IPS-20b (cell line): Measurements from ENCODE around the gene RAB1A.
"Not testable (repeated sequence)": the region's sequence is repeated elsewhere in the genome, so short reads cannot be mapped to it uniquely, and the experiment has no call there.

Source experiments
- H3K27ac ChIP-seq: one replicate; pipeline ENCODE4 v1.5.1; 2013; ENCODE audit warnings: low read length
- H3K27me3 ChIP-seq: 2 replicates; pipeline ENCODE4 v1.6.1; 2013; ENCODE audit warnings: mild to moderate bottlenecking, low read length, inconsistent platforms; ENCODE audit not compliant: insufficient read depth
- H3K36me3 ChIP-seq: 2 replicates; pipeline ENCODE4 v1.6.1; 2013; ENCODE audit warnings: low read depth, mild to moderate bottlenecking, inconsistent platforms, low read length, moderate library complexity; ENCODE audit not compliant: insufficient read depth
- H3K4me1 ChIP-seq: 2 replicates; pipeline ENCODE4 v1.6.1; 2013; ENCODE audit warnings: mild to moderate bottlenecking, control low read depth, inconsistent platforms, low read length, moderate library complexity; ENCODE audit not compliant: insufficient read depth
- H3K4me3 ChIP-seq: 2 replicates; pipeline ENCODE4 v1.5.1; 2013; ENCODE audit warnings: mild to moderate bottlenecking, low read length, inconsistent platforms
- H3K9ac ChIP-seq: 2 replicates; pipeline ENCODE4 v1.6.1; 2013; ENCODE audit warnings: low read depth, mild to moderate bottlenecking, inconsistent platforms, low read length, moderate library complexity
- H3K9me3 ChIP-seq: 2 replicates; pipeline ENCODE4 v1.6.1; 2013; ENCODE audit warnings: mild to moderate bottlenecking, low read depth, low read length, inconsistent platforms; ENCODE audit not compliant: insufficient read depth

The RAB1A gene

GRCh38 chr2:65159906-65160305, 30.0 kb upstream of the RAB1A start:
- Histone ChIP-seq H3K9me3 (no peaks in the 10 kb centered on the region), H3K27me3 (no peaks in the 10 kb centered on the region), H3K4me3 (no peak overlapping the region), H3K27ac (no peak overlapping the region), H3K36me3 (no peaks in the 10 kb centered on the region), H3K4me1 (no peaks in the 10 kb centered on the region), H3K9ac (no peak overlapping the region)

GRCh38 chr2:65159261-65159660, 29.4 kb upstream of the RAB1A start:
- Histone ChIP-seq H3K36me3 (no peaks in the 10 kb centered on the region), H3K4me3 (no peak overlapping the region), H3K9me3 (no peaks in the 10 kb centered on the region), H3K27me3 (no peaks in the 10 kb centered on the region), H3K4me1 (no peaks in the 10 kb centered on the region), H3K27ac (no peak overlapping the region), H3K9ac (no peak overlapping the region)

DNA sequence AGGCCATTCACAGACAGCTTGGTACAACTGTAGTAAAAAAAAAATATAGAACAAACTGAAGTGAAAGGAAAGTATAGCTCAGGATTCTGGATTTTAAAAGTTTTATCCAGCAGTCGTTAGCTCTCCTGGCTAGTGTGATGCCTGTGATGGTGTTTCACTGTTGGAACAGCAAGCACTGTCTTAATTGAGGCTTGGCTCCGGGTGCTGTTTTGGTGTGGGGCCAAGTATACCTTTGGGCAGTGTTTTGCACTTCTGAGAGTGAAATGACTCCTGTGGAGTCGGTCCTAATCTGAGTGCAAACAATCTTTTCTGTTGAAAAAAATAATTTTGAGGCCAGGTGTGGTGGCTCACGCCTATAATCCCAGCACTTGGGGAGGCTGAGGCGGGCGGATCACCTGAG, 28.7 kb upstream of the RAB1A start:
- Histone ChIP-seq H3K36me3 (no peaks in the 10 kb centered on the region), H3K9me3 (no peaks in the 10 kb centered on the region), H3K9ac (no peak overlapping the region), H3K27me3 (no peaks in the 10 kb centered on the region), H3K27ac (no peak overlapping the region), H3K4me3 (no peak overlapping the region), H3K4me1 (no peaks in the 10 kb centered on the region)

GRCh38 chr2:65157856-65158255, 27.9 kb upstream of the RAB1A start:
- H3K36me3 ChIP-seq, H3K4me3 ChIP-seq, H3K27ac ChIP-seq, H3K9ac ChIP-seq, H3K4me1 ChIP-seq, H3K27me3 ChIP-seq, H3K9me3 ChIP-seq: not testable (repeated sequence)

GRCh38 chr2:65156041-65156440, 26.1 kb upstream of the RAB1A start:
- Histone ChIP-seq H3K4me1 (no peaks in the 10 kb centered on the region), H3K36me3 (no peaks in the 10 kb centered on the region), H3K27ac (no peak overlapping the region), H3K9ac (no peak overlapping the region), H3K27me3 (no peaks in the 10 kb centered on the region), H3K9me3 (no peaks in the 10 kb centered on the region), H3K4me3 (no peak overlapping the region)

DNA sequence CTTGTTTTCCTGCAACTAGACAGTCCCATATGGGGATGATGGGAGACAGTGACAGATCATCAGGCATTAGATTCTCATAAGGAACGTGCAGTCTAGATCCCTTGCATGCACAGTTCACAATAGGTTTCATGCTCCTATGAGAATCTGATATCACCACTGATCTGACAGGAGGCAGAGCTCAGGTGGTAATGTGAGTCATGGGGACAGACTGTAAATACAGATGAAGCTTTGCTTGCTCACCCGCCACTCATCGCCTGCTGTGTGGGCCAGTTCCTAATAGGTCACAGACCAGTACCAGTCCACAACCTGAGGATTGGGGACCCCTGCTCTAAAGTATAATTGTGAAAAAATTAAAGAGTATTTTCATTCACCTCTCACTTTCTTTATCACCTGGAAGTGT, 23.6 kb upstream of the RAB1A start:
- Histone ChIP-seq H3K36me3 (no peaks in the 10 kb centered on the region), H3K27ac (no peak overlapping the region), H3K27me3 (no peaks in the 10 kb centered on the region), H3K4me3 (no peak overlapping the region), H3K9me3 (no peaks in the 10 kb centered on the region), H3K4me1 (no peaks in the 10 kb centered on the region), H3K9ac (no peak overlapping the region)

GRCh38 chr2:65146078-65146477, 16.2 kb upstream of the RAB1A start:
- no peaks in the 10 kb centered on the region for H3K9me3 ChIP-seq
- H3K4me1 ChIP-seq, result no peaks in the 10 kb centered on the region
- H3K27ac ChIP-seq, result no peak overlapping the region
- H3K4me3 ChIP-seq, result no peak overlapping the region
- no peaks in the 10 kb centered on the region for H3K36me3 ChIP-seq
- no peak overlapping the region for H3K9ac ChIP-seq
- H3K27me3 ChIP-seq, result no peaks in the 10 kb centered on the region

DNA sequence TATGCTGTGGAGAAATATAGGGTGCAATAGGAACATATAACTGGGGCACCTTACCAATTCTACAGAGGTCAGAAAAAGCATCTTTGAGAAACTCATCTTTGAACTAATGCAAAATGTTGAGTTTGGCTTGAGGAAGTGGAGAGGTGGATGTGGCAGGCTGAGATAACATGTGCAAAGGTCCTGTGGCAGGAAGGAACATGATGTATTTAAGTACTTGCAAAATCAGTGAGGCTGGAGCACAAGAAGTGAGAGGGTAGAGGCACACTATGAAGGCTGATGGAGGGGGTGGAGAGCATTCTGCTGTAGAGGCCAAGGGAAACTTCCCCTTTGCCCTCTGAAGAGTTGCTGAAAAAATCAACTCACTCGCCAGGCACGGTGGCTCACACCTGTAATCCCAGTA, 14.7 kb upstream of the RAB1A start:
- Histone ChIP-seq H3K27me3 (no peaks in the 10 kb centered on the region), H3K9ac (no peak overlapping the region), H3K36me3 (no peaks in the 10 kb centered on the region), H3K27ac (no peak overlapping the region), H3K4me1 (no peaks in the 10 kb centered on the region), H3K9me3 (no peaks in the 10 kb centered on the region), H3K4me3 (no peak overlapping the region)

GRCh38 chr2:65142515-65142914, 12.6 kb upstream of the RAB1A start:
- no peaks in the 10 kb centered on the region for H3K36me3 ChIP-seq
- H3K9ac ChIP-seq, result no peak overlapping the region
- H3K9me3 ChIP-seq, result no peaks in the 10 kb centered on the region
- H3K27me3 ChIP-seq, result no peaks in the 10 kb centered on the region
- H3K4me3 ChIP-seq, result no peak overlapping the region
- no peaks in the 10 kb centered on the region for H3K4me1 ChIP-seq
- no peak overlapping the region for H3K27ac ChIP-seq

GRCh38 chr2:65137197-65137775, 7.4 kb upstream of the RAB1A start:
- Histone ChIP-seq H3K27ac (no peak overlapping the region), H3K36me3 (no peaks in the 10 kb centered on the region), H3K9ac (no peak overlapping the region), H3K4me3 (no peak overlapping the region), H3K4me1 (no peaks in the 10 kb centered on the region), H3K9me3 (no peaks in the 10 kb centered on the region), H3K27me3 (no peaks in the 10 kb centered on the region)

DNA sequence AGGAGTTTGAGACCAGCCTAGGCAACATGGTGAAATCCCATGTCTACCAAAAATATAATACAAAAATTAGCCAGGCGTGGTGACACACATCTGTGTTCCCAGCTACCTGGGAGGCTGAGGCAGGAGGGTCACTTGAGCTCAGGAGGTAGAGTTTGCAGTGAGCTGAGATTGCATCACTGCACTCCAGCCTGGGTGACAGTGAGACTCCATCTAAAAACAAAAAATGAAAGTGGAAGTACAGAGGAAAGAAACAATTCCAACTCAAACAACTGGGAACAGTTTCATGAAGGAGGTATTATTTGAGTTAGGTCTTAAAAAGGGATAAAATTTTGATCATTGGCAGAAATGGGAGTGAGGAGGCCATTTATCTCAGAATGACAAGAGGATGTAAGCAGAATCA, 6.3 kb upstream of the RAB1A start:
- H3K9ac ChIP-seq, result no peak overlapping the region
- no peak overlapping the region for H3K27ac ChIP-seq
- no peak overlapping the region for H3K4me3 ChIP-seq
- no peaks in the 10 kb centered on the region for H3K27me3 ChIP-seq
- H3K9me3 ChIP-seq, result no peaks in the 10 kb centered on the region
- no peaks in the 10 kb centered on the region for H3K36me3 ChIP-seq
- no peaks in the 10 kb centered on the region for H3K4me1 ChIP-seq

DNA sequence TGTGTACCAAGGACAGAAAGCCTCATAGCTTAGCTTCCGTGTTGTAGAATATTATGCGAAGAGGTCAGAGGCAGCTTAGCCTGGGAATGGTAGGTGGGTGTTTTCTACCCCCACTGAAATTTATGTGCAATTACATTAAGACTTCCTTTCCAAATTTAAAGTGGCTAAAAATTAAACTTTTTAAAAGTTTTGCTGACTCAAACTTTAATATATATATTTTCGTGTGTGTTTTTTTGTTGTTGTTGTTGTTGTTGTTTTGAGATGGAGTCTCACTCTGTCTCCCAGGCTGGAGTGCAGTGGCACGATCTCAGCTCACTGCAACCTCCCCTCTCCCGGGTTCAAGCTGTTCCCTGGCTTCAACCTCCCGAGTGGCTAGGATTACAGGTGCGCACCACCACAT, 4.3 kb upstream of the RAB1A start:
- Histone ChIP-seq H3K27me3 (no peaks in the 10 kb centered on the region), H3K4me3 (no peak overlapping the region), H3K36me3 (no peaks in the 10 kb centered on the region), H3K9ac (no peak overlapping the region), H3K4me1 (no peaks in the 10 kb centered on the region), H3K9me3 (no peaks in the 10 kb centered on the region), H3K27ac (no peak overlapping the region)

- Histone ChIP-seq H3K4me3 (no peak overlapping the region), H3K27ac (no peak overlapping the region), H3K9me3 (no peaks in the 10 kb centered on the region)
These were observed 3.7 kb upstream of the RAB1A start for GRCh38 chr2:65133626-65134025.

More at GRCh38 chr2:65133626-65134025, 3.7 kb upstream of the RAB1A start:
- Histone ChIP-seq H3K27me3 (no peaks in the 10 kb centered on the region), H3K4me1 (peaks cover 2% of the 10 kb centered on the region; the same call in 1 of the 2 replicates), H3K36me3 (no peaks in the 10 kb centered on the region), H3K9ac (no peak overlapping the region)
